ENCODE data around the gene TRA2B.

The TRA2B gene

DNA sequence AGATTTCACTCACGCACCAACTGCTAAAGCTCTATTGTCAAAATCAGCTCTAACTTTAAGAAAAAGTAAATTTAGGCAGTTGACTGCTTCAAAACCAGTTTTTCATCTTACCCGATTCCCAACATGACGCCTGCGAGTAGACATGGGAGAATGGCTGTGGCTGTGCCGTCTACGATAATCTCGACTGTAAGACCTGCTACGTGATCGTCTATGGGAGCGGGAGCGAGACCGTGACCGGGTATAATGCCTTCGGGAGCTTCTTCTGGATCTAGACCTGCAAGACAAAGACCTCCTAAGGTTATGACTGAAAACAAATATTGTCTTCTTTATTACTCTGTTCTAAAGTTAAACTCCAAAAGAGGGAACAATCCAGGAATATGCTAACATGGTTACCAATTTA is 12.5 kb downstream of the TRA2B start:
- H2AFZ ChIP-seq (ENCODE audit: low read depth) = no peak overlapping the region
- peaks cover 67% of the 10 kb centered on the region for H3K36me3 ChIP-seq (ENCODE audit: insufficient read depth)
- TF ChIP-seq, protein P1, sequence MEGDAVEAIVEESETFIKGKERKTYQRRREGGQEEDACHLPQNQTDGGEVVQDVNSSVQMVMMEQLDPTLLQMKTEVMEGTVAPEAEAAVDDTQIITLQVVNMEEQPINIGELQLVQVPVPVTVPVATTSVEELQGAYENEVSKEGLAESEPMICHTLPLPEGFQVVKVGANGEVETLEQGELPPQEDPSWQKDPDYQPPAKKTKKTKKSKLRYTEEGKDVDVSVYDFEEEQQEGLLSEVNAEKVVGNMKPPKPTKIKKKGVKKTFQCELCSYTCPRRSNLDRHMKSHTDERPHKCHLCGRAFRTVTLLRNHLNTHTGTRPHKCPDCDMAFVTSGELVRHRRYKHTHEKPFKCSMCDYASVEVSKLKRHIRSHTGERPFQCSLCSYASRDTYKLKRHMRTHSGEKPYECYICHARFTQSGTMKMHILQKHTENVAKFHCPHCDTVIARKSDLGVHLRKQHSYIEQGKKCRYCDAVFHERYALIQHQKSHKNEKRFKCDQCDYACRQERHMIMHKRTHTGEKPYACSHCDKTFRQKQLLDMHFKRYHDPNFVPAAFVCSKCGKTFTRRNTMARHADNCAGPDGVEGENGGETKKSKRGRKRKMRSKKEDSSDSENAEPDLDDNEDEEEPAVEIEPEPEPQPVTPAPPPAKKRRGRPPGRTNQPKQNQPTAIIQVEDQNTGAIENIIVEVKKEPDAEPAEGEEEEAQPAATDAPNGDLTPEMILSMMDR (conservative IDR thresholded peaks at IDR 0.05; ENCODE audit: low read depth, low read length) = no peak
- no peak overlapping the region for H3K4me3 ChIP-seq (IDR thresholded peaks at IDR 0.05; ENCODE audit: insufficient read depth, low read depth, low read length)
- H3K4me1 ChIP-seq (ENCODE audit: low read depth, poor library complexity, severe bottlenecking) = peaks cover 45% of the 10 kb centered on the region
- no peaks in the 10 kb centered on the region for H3K27me3 ChIP-seq (ENCODE audit: insufficient read depth, low read depth)
- peaks cover 100% of the 10 kb centered on the region for H3K79me2 ChIP-seq (ENCODE audit: insufficient read depth, low read depth)
- H4K20me1 ChIP-seq (ENCODE audit: insufficient read depth) = peaks cover 97% of the 10 kb centered on the region
- H3K9ac ChIP-seq = no peak overlapping the region
- no peak overlapping the region for H3K4me2 ChIP-seq
- H3K27ac ChIP-seq = no peak overlapping the region

DNA sequence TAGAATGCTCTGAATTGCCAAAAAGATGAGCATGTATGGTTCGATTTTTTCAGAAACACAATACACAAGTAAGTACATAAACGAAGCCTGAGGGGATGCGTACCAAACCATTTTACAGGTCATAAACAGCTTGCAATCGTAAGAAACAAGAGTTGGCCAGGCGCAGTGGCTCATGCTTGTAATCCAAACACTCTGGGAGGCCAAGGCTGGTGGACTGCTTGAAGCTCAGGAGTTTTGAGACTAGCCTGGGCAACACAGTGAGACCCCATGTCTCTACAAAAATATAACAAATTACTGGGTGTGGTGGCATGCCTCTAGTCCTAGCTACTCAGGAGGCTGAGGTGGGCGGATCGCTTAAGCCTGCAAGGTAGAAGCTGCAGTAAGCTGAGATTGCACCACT is 13.4 kb downstream of the TRA2B start:
- TF ChIP-seq, protein P1 (conservative IDR thresholded peaks at IDR 0.05; ENCODE audit: low read depth, low read length) = no peak
- no peak overlapping the region for H3K4me2 ChIP-seq
- H3K27ac ChIP-seq = no peak overlapping the region
- no peak overlapping the region for H3K9ac ChIP-seq
- H2AFZ ChIP-seq (ENCODE audit: low read depth) = no peak overlapping the region
- no peaks in the 10 kb centered on the region for H3K27me3 ChIP-seq (ENCODE audit: insufficient read depth, low read depth)
- peaks cover 96% of the 10 kb centered on the region for H4K20me1 ChIP-seq (ENCODE audit: insufficient read depth)
- H3K4me3 ChIP-seq (IDR thresholded peaks at IDR 0.05; ENCODE audit: insufficient read depth, low read depth, low read length) = no peak overlapping the region
- peaks cover 36% of the 10 kb centered on the region for H3K4me1 ChIP-seq (ENCODE audit: low read depth, poor library complexity, severe bottlenecking)
- peaks cover 77% of the 10 kb centered on the region for H3K36me3 ChIP-seq (ENCODE audit: insufficient read depth)
- peaks cover 100% of the 10 kb centered on the region for H3K79me2 ChIP-seq (ENCODE audit: insufficient read depth, low read depth)

DNA sequence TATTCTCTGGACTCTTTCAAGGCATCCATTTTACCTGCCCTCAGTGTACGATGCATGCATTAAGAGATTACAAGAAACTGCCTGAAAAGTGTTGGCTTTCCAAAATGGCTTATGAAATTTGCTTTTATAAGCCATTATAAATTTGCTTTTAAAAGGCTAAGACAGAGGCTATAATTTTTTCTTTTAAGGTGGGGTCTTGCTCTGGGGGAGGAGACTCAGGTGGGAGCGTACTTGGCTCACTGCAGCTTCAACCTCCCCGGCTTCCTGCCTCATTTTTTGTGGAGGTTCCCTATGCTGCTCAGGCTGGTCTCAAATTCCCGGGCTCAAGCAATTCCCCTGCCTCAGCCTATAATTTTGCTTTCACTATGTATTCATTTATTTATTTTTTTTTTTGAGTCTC is 17.6 kb downstream of the TRA2B start:
- Histone ChIP-seq H3K4me3 (IDR thresholded peaks at IDR 0.05; ENCODE audit: insufficient read depth, low read depth, low read length) (no peak overlapping the region), H3K27ac (no peak overlapping the region), H3K36me3 (ENCODE audit: insufficient read depth) (peaks cover 87% of the 10 kb centered on the region), H3K79me2 (ENCODE audit: insufficient read depth, low read depth) (peaks cover 79% of the 10 kb centered on the region), H3K9ac (no peak overlapping the region), H3K4me1 (ENCODE audit: low read depth, poor library complexity, severe bottlenecking) (no peaks in the 10 kb centered on the region), H3K4me2 (no peak overlapping the region), H4K20me1 (ENCODE audit: insufficient read depth) (peaks cover 88% of the 10 kb centered on the region), H3K27me3 (ENCODE audit: insufficient read depth, low read depth) (no peaks in the 10 kb centered on the region), H2AFZ (ENCODE audit: low read depth) (no peak overlapping the region)
- TF ChIP-seq, protein P1 (conservative IDR thresholded peaks at IDR 0.05; ENCODE audit: low read depth, low read length) = no peak

DNA sequence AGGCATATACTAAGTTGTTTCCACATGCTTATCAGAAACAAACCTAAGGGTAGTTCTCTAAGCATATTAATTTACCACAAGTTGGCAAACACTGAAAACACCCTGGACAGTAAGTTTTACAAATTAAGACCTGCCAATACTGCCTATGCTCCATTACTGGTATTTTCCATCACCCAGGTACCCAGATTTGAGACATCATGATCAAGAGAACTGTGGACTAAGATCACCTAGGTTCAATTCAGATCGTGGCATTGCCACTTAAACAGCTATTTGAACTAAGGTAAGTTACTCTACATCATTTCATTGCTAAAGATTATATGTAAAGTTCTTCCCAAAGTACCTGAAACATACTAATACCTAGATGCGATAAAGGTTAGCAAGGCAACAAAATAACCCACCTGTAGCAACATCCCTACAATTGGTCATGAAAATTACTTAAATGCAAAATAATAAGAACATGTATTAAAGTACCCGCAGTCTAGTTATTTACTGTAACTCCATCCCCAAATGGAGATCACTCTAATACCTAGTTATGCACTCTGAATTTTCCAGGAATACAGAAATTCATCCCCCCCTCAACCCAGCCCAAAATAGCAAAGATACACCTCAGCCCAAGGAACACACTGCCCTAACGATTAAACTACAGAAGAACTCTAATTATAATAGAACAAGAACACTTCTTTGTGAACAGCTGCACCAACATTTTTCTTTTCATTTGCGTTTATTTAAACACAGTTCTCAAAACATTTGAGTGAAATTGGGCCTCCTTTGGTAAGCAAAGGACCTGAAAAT is 21.6 kb downstream of the TRA2B start:
- no peak overlapping the region for H2AFZ ChIP-seq (ENCODE audit: low read depth)
- peaks cover 39% of the 10 kb centered on the region; the same call in 1 of the 2 replicates for H3K79me2 ChIP-seq (ENCODE audit: insufficient read depth, low read depth)
- H3K4me3 ChIP-seq (IDR thresholded peaks at IDR 0.05; ENCODE audit: insufficient read depth, low read depth, low read length) = no peak overlapping the region
- TF ChIP-seq, protein P1 (conservative IDR thresholded peaks at IDR 0.05; ENCODE audit: low read depth, low read length) = no peak
- no peaks in the 10 kb centered on the region for H3K4me1 ChIP-seq (ENCODE audit: low read depth, poor library complexity, severe bottlenecking)
- H3K36me3 ChIP-seq (ENCODE audit: insufficient read depth) = peaks cover 55% of the 10 kb centered on the region
- H3K9ac ChIP-seq = no peak overlapping the region
- H4K20me1 ChIP-seq (ENCODE audit: insufficient read depth) = peaks cover 57% of the 10 kb centered on the region
- H3K27ac ChIP-seq = no peak overlapping the region
- no peaks in the 10 kb centered on the region for H3K27me3 ChIP-seq (ENCODE audit: insufficient read depth, low read depth)
- H3K4me2 ChIP-seq = no peak overlapping the region
